HG03520 (cell line): ENCODE measurements around the gene PPM1M.

Source experiments
- ATAC-seq: cut with Tn5 transposase; IDR thresholded peaks from one replicate; pipeline ENCODE4 v1.9.1; 2021; ENCODE audit warnings: mild to moderate bottlenecking, moderate library complexity; ENCODE audit not compliant: unreplicated experiment

PPM1M gene

DNA sequence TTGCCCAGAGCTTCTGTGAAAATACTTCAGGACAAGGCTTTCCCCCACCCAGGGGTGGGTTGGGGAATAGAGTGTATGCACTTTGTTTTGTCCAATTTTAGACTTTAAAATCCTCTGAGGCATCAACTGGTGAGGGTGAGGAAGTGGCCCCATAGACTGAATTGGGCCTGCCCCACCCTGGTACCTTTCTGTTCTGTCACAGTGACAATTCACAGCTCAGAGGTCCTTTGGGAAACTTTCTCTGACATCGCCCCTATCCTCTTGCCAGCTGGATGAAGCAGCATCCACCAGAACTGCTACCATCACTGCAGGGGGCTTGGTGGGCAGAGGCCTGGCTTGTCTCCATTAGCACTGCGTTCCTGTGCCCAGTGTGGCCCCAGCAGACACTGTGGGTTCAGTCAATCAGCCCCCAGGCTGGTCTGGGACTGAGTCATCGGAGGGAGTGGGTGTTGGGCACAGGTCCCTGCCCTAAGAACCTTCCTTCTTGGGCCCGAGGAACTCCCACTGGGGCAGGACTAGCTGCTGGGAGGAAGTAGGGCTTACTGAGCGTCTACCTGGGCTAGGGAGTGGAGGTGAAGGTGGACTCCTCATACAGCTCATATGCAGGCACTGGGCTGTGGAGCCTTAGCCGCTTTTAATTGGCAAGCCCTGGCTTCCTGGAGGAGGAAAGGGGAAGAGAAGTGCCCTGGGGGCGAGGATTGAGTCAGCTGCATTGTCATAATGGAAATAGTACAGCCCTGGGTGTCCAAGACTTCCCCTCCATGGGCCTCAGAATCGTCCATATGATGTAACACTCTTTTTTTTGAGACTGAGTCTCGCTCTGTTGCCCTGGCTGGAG, 1.5 kb upstream of the PPM1M start:
- no peak for ATAC-seq

DNA sequence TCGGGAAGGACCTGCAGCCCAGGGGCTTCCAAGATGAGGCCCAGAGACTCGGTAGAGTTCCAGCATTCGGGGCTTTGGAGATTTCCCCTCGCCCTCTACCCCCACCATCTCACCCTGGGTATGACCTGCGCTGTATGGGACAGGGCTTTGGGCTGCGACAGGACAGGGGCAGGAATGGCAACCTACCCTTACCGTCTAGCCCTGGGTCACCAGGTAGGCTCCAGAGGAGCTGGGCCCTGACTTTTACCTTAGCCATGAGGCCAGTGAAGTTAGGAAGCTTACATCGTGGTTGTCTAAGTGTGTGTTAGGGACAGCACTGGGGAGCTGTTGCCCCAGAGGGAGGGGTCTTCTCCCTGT, 683 bp downstream of the PPM1M start:
- ATAC-seq, result no peak

DNA sequence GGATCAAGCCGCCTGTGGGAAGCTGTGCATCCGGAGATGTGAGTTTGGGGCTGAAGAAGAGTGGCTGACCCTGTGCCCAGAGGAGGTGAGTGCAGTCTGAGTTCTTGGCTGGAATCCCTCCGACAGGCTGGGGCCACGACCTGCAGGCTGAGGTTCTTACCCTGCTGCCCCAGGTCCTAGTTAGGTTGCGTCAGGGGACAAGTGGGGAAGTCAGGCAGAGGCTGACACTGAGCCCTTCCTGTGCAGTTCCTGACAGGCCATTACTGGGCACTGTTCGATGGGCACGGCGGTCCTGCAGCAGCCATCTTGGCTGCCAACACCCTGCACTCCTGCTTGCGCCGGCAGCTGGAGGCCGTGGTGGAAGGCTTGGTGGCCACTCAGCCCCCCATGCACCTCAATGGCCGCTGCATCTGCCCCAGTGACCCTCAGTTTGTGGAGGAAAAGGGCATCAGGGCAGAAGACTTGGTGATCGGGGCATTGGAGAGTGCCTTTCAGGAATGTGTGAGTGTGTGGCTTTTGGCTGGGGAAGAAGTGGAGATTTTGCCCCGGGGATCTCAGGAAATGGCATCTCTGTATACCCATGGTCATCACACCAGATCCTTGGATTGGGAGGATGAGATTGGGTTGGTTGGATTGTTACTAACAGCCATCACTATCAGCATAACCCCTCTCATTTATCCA, 1.3 kb downstream of the PPM1M start:
- no peak for ATAC-seq

DNA sequence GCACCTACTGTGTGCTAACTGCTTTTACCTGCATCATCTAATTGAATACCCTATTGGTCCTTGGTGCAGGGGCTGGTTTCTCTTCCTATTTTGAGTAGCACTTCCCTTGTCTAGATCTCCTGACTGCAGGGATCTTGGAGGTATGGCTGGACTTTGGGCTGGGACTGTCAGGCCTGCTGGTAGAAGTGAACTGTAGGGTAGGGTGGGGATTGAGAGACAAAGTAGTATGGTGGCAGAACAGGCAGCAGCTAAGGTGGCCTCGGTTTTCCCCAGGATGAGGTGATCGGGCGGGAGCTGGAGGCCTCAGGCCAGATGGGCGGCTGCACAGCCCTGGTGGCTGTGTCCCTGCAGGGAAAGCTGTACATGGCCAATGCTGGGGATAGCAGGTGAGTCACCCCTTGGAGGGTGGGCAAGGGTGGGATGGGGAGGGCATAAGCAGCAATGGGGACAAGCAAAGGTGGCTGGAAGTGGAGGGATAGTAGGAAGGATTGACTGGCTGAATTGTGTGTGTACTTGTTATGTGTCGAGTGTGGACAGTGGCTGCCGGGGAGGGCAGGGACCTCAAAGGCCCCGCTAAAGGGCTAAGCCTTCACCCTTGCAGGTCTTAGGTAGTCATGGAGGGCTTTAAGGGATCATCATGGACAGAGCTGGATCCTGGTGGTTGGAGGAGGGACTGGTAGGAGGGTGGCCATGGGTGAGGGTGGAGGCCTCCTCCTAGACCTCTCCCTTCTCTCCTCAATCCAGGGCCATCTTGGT, 2.0 kb downstream of the PPM1M start:
- no peak for ATAC-seq

DNA sequence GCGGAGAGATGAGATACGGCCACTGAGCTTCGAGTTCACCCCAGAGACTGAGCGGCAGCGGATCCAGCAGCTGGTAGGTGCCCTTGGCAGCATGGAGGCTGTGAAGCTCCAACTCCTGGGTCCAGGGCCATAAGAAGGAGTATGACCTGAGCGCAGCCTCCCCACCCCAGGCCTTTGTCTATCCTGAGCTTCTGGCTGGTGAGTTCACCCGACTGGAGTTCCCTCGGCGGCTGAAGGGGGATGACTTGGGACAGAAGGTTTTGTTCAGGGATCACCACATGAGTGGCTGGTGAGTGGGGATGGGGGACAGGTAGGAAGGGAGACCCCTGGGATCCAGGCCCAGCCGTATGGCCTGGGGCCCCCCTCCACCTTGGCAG, 2.6 kb downstream of the PPM1M start:
- no peak for ATAC-seq

DNA sequence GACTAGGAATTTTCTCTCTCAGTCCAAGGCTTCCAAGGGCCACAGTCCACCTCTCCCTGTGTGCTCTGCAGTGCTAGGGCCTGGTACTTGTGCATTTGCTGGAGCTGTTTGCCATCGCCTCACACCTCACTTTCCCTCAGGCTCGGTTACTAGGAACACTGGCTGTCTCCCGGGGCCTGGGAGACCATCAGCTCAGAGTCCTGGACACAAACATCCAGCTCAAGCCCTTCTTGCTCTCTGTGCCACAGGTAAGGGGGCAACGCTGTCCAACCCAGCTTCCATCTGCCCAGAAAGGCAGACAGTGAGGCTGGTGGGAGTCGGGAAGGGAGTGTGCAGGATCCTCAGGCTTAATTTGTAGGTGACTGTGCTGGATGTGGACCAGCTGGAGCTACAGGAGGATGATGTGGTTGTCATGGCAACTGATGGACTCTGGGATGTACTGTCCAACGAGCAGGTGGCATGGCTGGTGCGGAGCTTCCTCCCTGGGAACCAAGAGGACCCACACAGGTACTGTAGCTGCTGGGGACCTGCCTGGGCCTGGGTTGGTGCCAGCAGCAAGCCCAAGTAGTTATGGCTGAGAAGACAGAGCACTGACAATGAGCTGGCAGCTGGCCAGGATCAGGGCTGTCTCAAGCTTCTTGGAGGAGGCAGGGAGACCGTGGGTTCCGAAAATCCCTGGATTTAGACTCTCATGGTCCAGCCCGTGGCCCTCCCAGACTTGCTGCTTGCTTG, 3.4 kb downstream of the PPM1M start:
- no peak for ATAC-seq

DNA sequence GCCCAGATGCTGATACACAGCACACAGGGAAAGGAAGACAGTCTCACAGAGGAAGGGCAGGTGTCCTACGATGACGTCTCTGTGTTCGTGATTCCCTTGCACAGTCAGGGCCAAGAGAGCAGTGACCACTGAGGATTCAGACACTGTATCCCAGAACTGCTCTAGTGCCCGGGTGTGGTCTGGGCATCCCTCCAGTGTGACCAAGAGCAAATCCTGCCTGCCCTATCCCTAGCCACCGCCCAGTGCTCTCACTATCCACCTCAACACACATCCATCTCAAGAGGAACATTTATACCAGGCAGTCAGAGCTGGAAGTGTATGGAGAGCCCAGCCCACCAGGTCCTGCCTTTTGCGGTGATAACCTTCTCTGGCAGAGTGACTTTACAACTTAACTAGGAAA, 4.1 kb downstream of the PPM1M start:
- no peak for ATAC-seq

DNA sequence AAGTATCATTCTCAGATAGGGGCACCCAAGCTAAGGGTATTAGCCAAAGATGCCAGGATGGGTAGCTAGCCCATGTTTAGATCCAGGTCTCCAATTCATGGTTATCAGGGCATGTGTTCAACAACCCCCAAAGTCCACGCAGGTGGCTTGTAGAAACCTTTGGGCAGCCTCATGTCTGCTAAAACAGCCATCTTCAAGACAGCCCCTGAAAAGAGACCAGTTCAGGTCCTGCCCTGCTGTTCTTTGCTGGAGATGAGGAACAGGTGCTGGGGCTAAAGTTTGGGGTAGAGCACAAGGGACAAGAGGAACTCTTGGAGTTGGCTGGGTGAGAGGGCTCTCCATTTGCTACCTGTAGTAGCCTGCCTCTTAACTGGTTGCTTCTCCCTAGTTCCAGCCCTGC, 4.6 kb downstream of the PPM1M start:
- no peak for ATAC-seq

DNA sequence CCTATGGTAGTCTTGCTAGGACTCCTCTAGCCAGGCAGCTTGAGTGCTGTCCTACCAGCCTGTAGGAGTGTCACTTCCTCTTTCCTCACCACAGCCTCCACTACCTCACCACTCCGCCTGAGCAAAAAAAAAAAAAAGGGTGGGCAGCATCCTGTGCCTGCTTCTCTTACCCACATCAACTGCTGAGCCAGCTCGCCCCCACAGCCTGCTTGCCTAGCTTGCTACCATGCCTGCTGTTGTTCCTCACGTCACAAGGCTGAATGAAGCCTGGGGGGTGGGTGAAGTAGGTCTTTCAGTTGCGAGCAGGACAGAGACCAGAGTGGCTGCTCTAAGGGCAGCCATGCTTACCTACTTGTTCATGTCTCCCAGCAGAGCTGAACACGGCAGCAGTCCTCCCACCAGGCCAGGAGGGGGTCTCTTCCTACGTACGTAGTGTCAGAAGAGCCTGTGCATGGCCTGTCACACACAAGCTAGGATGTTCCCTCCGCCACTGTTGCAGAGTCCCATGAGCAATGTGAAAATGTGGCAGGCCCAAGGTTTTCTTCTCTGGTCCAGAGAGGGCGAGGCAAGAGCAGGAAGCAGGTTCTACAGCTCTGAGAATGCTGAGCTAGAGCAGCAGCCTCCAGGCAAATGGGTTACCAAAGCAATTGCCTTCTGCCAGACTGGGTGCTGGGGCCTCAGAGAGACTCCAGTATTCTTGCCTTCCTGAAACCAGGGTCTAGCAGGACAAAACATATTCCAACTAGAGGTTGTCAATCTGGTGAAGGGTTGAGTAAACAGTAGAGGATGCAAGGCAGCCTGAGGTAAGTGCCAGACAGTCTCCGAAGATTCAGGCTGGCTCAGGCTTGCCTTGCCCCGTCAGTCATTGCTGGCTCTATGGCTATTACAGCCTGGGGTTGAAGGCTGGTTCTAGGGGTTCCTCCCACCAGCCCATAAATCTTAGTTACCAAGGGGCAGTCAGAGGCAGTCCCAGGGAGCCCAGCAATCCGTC, 8.1 kb downstream of the PPM1M start:
- ATAC-seq, result peak; percentile 83

DNA sequence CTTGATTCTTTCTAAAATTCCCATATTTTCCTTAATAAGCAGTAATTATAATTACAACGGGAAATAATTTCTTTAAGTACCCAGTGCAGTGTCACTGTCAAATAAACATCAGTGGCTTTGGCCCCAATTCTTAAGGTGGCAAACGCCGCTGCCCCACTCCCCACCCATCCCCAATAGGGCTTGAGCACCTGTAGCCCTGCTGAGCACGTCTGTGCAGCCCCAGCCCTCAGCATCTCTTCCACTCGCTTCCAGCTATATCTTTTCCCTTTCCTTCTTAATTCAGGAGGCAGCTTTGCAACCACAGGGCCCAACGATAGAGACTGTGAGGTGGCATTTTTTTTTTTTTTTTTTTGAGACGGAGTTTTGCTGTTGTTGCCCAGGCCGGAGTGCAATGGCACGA, 9.0 kb downstream of the PPM1M start:
- ATAC-seq, result no peak

DNA sequence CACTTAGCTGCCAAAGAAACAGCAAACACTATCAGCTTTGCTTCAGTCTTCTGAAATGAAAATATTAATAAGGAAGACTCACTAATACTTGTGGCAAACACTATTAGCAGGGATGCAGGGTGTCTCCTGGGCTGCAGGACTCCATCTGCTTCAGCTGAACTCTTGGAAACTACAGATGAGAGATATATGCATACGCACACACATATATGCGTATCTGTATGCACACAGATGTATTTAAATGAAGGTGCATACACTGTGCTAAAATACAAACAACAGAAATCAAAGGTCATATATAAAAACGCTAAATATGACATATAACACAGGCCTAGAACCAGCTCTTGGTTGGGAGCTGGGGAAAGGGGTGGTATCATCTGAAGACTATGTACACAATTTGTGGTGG, 10.6 kb downstream of the PPM1M start:
- ATAC-seq, result no peak

DNA sequence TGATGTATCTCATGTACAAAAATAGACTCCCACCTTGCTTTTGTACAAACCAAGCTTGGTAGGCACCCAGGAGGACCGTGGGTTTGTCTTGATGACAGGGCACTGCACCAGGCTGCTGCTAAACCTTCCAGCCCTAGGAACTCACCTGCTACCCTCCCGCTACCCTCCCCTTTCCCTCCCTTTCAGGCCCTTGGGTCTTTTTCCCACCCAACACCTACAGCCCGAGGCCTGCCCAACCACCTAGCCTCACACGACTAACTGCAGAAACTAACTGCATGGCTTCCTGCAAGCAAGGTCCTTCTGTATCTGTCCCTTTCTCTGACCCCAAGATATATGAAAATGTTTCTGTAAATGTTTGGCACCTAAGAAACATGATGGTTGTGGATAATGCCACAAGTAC, 11.1 kb downstream of the PPM1M start:
- no peak for ATAC-seq

DNA sequence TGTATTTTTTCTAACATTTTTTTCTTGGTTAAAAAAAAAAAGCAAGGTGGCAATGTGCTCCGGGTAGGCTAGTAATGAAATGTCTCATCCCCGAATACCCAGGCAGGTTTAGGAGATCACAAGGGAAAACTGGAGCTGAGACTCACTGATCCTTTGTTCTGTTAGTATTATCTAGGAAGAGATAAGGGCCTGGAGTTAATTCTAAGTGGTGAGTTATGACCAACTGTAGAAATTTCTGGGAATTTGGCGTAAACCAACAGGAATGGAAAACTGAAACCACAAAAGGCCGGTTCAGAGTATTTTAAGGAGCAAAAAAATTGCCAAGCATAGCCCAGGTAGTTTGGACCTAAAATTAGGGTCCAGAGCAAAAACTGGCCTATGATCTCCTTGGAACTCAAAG, 12.4 kb downstream of the PPM1M start:
- ATAC-seq, result no peak

DNA sequence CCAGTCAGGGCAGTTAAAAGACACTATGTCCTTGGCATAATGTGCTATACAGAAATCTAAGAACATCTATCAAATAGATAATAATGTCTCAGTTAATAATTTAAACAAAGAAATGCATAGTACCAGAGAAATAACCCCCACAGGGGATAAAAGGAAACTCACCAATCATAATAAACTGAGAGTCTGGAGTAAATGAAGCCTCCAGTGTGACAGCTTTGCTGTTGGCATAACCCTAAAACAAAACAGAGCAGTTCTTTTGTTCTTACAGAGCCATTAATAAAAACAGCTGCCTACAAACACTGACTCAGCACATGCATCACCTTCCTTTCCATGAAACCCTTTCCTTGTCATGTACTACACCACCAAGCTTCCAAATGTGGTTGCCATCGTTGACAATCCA, 13.5 kb downstream of the PPM1M start:
- no peak for ATAC-seq

DNA sequence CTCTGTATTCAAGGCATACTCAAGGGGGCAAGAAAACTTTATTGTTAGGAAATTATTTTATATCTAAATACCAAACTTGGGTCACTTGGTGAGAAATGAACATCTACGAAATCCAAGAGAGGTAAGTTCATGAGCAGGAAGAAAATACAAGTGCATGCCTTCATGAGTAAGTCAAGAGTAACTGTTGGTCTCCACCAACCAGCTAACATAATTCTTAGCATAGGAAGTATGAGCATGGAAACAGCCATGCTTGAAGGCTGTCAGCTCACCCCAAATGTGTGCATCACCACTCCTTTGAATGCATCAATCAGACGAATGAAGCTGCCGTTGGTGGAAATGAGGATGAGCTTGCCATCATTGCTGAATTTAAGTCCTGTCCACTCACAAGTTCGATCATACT, 13.9 kb downstream of the PPM1M start:
- ATAC-seq, result no peak

DNA sequence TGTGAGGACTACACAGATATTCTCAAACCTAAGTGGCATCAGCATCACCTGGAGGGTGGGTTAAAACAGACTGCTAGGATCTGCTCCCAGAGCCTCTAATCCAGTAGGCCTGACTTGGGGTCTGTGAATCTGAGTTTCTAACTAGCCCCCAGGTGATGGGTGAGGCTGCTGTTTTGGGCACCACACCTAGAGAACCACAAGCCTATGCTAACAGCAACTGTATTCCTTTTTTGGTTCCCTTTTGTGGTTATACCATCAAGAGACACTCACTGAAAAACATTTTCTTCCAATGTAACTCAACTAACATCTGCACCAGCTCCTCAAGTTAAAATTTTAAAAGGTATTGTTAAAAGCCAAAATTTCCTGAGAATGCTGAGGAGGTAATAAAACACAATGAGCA, 16.9 kb downstream of the PPM1M start:
- no peak for ATAC-seq

DNA sequence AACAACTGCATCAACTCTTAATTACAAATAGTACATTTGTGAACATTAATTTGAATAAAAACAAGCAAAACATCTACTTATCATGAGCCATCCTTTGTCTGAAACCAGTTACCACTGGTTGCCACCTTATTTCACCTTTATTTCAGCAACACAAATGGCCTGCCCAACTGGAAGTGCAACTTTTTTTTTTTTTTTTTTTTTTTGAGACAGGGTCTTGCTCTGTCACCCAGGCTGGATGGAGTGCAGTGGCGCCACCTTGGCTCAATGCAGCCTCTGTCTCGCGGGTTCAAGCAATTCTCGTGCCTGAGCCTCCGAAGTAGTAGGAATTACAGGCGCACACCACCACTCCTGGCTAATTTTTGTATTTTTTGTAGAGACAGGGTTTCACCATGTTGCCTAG, 19.8 kb downstream of the PPM1M start:
- ATAC-seq, result no peak

DNA sequence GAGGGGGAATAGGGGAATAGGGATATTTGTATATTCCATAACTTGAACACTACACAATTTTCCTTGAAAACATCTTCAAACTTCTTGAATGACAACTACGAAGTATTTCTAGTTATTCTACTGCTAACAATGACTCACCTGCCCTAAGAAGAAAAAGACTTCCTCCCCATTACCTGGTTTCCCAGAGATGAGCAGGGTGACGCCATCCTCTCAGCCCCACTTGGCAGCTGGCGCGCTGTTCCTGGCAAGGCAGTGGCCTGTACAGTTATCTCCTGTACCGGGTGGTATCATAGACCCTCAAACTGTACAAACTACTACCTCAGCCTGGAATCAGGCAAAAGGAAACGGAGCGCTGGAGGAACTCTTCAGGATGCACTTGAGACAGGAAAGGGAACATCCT, 22.5 kb downstream of the PPM1M start:
- ATAC-seq, result no peak

DNA sequence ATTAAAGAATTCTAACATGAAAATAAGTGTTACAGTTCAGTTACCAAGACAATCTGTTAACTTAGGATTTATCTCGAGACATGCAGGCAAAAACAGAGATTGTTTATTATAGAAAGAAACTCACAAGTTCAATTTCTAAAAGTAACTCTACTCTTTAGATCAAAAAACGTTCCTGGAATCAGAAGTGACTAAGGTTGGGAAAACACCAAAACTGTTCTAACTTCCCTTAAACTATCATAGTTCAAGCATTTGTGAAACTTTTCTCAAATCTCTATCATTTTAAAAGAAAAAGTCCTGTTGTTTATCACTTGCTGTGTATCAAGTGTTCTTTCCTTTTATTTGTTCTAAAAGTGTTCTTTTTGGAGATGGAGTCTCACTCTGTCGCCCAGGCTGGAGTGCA, 24.2 kb downstream of the PPM1M start:
- no peak for ATAC-seq

DNA sequence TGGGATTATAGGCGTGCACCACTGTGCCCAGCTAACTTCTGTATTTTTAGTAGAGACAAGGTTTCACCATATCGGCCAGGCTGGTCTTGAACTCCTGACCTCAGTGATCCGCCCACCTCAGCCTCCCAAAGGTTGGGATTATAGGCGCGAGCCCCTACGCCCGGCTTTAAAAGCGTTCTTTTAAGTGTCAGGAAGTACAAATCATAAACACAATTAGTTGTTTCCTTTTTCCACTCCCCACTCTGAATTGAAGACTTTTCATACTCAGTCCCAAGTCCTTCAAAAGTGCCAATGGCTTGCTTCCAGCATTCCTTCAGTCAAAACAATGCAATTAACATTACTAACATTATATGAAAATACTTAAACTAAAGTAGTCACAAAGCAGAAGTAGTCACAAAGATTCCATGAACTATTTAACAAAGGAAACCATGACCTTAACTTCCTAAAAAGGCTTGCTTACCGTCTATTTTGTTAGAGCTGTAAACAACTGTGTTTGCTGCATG, 24.7 kb downstream of the PPM1M start:
- no peak for ATAC-seq
